NCI-H1092 (cell line): ENCODE data around the gene SRP9.
"Not testable (repeated sequence)": the region's sequence is repeated elsewhere in the genome, so short reads cannot be mapped to it uniquely, and the experiment has no call there.

Source experiments
- DNase-seq: peaks from one replicate; lab custom pipeline; 2025; lab: John Stamatoyannopoulos, UW

Gene SRP9

DNA sequence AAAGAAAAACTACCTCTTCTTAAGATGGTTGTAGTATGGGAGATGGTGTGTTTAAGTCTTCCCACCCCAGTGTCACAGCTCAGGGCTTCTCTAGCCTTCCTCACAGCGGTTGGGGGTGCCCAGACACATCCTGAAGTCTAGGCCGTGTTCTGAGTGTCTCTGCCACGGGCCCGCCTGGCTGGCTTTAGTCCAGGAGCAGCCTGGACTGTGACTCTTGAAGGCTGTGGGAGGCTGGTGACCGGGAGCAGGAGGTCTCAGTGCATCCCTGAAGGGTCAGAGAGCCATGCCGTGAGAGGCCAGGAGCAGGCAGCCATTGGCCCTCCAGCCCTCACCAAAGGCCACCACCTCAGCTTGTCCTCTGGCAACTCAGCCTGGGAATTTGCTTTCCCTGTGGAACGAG lies 36.8 kb downstream of the SRP9 start:
- no peak for DNase-seq

DNA sequence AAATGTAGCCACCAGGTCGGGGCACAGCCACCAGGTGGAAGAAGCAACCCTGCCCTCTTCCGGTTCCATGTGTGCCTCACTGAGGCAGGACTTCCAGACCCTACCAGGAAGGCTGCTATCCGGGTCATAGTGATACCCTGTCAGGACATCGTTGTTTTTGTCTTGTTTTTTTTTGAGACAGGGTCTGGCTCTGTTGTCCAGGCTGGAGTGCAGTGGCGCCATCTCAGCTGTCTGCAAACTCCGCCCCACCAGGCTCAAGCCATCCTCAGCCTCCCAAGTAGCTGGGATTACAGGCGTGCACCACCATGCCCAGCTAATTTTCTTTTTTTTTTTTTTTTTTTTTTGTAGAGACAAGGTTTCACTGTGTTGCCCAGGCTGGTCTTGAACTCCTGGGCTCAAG lies 37.5 kb downstream of the SRP9 start:
- DNase-seq: not testable (repeated sequence)

DNA sequence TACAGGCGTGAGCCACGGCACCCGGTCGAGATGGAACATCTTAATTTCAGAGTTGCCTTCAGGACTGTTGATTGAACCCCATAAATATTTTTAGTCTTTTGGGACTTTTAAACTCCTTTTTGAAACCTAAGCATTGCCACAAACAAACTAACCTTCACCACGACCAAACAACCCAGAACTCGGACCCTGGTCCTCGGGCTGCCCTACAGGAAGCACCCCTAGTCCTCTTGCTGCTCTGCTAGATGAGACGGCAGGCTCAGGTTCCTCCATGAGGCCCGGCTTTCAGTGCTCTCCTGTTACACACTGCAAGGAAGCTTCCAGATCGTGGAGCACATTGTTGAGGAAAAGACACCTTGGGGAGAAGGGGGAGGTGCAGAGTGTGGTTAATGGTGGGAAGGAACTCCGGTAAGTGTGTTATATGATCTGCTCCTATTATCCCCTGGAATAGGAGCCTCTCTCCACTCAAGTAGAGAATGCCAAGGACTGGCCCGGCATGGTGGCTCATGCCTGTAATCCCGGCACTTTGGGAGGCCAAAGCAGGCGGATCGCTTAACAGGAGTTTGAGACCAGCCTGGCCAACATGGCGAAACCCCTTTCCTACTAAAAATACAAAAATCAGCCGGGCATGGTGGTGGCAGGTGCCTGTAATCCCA lies 38.0 kb downstream of the SRP9 start:
- no peak for DNase-seq

DNA sequence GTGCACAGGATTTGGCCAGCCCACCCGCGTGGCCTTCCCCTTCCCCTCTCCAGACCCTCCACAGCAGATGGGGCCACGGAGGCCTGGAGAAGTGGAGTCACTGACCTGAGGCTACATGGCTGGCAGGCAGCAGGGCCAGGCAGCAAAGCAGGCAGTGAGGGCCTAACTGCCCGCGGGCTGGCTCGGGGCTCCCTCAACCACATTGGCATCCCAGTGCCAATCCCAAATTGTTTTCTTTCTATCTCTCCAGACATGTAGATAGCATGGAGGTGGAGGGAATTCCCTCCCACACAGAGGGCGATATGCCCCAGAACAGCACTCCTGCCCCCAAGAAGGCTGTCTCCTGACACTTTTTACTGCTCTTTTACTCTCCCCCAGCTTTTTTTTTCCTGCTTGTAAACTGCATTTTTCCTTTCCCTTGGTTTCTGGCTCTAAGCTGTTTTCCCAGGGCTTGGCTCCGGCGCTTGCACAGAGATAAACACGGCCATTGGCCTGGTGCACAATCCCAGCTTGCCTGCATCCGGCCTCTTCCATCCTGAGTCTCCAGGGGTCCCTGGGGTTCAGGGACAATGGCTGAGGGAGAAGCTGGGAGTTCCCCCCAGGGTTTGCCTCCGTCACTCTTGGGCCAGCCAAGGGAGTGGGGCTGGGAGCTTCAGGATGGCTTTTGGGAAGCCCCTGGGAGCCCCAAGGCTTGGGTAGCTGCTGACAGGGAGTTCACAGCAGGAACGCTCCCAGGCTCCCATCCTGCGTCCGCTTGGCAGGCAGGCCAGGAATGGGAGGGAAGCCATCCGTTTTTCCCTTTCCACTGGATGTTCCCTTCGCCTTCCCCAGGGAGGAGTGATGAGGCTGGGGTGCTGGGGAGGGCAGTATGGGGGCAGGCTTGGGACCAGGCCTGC lies 39.3 kb downstream of the SRP9 start:
- no peak for DNase-seq

DNA sequence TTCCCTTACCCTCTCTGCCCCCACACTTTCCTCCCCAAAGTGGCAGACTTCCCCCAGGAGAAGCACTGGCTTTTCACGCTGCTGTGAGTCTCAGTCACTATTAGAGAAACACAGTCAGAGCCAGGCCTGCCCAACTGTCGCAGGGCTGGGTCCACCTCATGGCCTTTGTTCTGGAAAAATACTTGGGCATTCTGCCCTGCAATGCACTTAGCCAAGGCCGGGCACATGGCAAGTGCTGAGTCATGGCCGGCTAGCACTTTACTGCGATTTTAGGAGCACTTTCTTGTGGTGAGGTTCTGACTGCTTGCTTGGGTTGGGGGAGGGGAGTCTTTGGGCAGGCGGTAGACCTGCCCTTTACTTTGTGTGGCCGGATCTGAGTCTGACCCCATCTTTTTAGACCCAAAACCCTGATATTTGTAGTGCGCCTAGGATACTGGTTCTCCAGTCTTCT lies 40.0 kb downstream of the SRP9 start:
- DNase-seq: peak; percentile 85

DNA sequence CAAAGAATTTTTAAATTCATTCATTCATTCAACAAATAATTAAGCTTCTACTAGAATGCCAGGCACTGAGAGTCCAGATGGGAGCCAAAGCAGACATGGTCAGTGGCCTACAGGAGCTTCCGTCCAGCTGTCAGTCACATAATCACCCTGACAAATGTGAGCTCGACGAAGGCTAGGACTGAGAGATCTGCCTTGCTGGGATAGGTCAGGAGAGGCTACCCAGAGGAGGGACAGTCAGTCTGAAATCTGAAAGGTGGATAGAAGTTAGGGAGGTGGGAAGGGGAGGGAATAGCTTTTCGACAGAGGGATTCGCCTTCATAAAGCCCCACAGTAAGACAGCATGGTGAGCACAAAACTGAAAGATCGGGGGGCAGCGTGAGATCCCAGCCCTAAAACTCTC lies 40.6 kb downstream of the SRP9 start:
- no peak for DNase-seq

DNA sequence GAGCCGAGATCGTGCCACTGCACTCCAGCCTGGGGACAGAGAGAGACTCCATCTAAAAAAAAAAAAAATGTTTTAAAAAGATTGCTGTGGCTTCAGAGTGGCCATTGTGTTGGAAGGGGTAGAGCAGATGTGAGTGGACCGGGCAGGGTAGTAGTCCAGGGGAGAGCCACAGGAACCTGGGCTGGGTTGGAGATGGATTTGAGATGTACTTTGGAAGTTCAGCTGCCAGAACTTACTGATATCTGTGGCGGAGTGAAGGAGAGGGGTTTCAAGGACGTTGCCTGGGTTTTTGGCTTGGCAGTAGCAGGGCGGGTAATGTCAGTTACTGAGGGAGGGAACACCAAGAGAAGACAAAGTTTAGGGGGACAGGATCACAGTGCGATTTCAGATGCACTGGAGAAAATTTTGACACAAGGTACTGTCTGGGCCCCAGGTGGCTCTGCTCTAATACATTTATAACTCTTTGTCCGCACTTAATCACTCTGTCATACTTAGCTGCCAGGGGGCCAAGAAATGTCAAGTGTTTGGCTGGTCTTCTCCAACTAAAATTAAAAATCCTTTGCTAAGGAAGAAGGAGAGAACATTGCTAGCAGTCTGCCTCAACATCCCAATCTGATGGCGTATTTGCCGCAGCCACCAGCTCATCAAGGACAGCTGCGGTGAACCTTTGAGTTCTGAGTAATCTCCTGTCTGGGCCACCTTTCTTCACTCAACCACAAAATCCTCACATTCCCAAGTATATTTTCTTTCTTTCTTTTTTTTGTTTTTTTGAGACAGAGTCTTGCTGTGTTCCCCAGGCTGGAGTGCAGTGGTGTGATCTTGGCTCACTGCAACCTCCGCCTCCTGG lies 41.9 kb downstream of the SRP9 start:
- no peak for DNase-seq

DNA sequence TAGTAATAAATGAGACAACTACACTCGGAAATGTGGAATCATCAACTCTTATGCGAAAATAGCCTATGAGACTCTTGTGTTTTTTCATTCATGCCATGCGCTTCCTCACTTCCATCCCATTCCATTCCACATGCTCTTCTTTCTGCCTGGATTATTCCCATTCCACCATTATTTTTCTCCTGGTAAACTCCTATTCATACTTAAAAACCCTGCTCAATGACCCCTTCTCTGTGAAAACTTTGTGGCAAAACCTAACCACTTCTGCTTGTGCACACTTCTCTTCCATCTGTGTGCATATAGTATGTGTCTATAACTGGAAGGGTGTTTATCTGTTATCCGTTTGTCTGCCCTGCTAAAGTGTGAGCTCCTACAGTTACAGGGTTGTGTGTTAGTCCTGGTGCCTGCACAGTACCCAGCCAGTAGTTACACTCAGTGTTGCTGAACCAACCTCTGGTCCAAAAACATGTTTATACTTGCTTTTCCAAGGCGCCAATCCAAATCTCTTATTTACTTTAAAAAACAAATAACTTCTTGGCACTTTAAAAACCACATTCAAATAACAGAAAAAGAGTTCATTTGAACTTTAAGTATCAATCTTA lies 43.0 kb downstream of the SRP9 start:
- DNase-seq: no peak

DNA sequence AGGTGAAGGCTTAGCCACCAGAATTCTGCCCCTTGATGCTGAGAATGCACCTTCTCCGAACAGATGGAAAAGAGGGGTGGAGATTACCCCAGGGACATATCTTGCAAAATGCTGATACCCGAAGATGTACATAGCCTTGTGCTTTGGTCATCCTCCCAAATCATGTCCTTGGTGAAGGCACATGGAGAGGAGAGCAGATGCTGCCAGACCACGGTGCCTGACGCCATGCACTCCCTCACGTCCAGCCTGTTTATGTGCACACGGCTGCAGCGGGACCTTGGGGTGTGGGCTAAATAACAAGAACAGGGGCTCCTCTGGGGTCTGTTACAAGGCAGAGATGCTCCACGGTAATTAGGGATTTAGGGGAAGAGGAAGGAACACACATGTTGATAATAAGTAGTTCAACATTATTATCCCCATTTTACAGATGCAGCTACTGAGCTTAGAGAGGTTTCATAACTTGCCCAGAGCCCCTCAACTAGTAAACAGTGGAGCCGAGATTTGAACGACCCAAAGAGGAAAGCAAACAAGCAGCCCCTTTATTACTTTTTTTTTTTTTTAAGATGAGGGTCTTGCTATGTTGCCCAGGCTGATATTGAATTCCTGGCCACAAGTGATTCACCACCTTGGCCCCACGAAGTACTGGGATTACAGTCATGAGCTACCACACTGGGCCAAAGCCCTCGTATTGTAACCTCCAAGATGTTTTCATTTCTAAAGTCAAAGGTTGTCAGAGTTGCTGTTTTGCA lies 45.2 kb downstream of the SRP9 start:
- no peak for DNase-seq

DNA sequence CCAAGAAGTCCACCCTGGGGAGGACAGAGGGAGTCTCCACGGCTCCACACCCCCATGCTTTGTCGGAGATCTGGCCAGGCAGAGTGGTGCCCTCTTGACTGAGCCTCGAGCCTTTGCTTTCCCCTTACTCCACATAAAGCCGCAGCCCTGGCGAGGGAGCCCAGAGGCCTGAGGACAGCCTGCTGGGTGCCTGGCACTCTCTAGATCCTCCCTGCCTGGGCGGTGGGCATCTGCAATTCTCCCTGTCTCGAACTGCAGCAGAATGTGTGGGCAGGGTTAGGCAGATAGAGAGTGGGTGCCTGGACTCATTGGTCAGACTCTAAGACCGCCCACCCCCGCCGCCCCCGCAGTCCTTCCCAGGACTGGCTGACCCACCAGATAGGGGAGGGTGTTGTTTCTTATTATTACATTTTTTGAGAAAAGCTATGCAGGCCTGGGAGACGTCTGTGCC lies 46.2 kb downstream of the SRP9 start:
- DNase-seq: no peak

DNA sequence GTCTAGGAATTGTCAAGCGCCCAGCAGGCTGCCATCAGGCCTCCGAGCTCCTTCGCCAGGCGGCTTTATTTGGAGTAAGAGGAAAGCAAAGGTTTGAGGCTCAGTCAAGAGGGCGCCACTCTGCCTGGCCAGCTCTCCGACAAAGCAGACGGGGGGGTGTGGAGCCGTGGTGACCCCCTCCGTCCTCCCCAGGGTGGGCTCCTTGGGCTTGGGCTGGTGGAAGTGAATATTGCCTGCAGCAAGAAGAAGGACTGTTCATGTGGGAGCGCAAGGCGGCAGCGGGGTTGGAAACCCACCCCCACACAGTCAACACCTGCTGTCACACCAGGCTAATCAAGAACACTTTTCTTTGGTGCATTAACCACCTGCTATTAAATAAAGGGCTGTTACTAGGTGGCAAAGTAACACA lies 46.9 kb downstream of the SRP9 start:
- DNase-seq: peak; percentile 82

DNA sequence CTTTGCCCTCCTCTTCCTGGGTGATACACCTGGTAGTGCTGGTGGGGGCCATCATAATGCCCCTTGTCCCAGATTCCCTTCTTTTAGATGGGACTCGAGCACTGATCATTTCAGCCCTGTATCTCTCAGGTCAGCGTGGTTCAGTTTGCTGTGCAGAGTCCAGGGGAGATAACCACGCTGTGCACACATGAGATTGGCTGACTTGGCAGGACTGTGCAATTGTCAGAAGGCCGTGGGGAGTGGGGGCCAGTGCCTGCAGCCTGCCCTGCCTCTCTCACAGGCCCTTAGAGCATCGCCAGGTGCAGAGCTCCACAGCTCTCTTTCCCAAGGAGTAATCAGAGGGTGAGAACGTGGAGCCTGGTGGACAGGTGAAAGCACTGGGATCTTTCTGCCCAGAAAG lies 47.5 kb downstream of the SRP9 start:
- DNase-seq: peak; percentile 67

DNA sequence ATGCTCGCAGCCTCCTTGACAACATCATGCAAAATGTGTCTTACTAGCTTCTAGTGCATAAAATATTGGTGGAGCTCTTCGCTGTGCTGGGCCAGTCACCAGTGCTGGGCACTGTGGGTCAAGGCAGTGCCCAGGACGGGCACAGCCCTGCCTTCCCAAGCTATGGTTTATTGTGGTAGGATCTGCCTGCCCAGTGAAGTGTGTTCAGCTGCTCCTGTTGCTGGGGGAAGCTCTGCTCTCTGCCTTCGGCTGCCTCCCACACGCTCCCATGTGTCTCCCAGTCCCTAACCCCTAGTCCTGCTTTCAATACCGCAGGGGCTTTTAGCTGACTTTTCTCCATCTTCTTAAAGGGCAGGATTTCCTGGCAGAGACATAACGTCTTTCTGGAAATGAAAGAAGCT lies 48.0 kb downstream of the SRP9 start:
- DNase-seq: peak; percentile 54

DNA sequence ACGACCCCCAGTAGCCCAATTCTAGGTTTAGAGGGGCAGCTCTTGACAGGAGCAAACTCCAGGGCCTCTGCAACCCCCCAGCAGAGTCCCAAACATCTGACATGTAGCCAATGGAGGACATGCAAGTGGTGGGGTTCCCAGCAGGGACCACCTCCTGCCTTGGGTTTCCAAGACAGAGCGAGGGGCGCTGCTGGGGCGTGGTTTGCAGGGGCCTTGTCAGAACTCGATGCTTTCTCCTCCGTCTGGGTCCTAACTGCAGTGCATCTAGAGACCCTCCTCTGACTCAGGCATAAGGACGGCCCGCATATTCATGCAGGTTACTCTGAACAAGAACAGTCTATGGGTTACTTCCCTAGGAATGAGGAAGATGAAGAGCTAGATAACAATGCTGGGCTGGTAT lies 49.5 kb downstream of the SRP9 start:
- DNase-seq: no peak

DNA sequence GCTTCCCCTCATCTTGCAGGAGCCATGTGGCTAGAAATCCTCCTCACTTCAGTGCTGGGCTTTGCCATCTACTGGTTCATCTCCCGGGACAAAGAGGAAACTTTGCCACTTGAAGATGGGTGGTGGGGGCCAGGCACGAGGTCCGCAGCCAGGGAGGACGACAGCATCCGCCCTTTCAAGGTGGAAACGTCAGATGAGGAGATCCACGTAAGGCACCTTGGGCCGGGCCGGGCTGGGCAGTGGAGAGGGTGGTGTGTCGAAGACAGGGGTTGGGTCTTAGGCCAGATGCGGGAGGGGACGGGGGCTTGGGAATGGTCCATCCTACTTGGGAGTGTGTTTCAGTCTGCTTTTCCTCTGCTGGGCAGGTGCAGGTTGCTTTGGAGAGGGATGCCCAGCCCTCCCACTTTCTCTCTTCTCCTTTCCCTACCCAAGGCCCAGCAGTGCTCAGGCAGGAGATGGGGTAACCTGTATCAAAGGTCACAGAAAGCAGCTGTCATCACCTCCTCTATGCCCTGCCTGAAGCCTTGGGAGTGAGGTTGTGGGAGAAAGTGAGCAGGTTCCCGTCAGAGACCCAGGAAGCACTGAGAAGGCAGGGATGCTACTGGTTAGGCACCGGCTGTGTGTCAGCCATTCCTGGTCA lies 51.2 kb downstream of the SRP9 start:
- no peak for DNase-seq

DNA sequence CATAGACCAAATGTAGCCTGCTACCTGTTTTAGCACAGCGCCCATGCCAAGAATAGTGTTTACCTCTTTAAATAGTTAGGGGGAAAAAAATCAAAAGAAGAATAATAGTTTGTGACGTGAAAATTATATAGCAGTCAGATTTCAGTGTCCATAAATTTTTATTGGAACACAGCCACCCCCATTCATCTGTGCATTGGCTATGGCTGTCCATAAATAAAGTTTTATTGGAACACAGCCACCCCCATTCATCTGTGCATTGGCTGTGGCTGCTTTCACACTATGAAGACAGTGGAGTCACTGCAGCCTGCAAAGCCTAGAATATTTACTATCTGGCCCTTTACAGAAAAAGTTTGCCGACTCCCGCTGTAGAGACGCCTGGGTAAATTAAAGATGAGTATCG lies 53.2 kb downstream of the SRP9 start:
- DNase-seq: no peak

DNA sequence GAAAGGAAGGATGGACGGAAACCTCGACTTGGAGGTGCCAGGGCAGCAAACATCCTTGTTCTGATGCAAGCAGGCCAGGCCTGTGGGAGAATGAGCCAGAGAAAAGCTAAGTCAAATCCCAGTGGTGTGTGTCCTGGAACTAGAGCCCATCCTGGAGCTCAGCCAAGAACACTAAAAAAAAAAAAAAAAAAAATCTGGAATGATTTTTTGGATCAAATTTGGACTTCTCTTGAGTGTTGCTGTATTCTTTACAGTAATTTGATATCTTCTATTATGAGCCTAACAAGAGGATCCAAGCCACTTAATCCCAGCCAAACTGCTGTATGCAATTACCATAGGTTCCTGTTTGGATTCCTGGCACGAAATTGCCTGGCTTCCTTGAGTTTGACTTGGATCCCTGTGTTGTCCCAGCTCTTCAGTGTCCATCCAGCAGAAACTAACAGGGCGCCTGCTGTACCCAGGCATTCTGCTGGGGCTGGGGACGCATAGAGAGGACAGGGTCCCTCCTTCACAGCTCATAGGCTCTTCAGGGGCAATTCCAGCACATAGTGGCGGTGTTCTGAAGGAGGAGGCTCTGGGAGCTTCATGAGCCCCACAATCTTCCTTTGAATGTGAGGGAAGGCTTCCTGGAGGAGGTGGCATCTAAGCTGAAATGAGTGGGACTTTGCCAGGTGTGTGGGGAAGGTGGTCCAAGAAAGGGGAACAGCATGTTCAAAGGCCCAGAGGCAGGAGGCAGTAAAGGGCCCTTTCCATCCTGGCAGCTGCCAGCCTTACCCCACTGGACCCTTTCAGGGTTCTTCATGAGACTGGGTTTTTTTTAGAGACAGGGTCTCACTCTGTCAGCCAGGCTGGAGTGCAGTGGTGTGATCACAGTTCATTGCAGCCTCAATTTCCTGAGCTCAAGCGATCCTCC lies 57.0 kb downstream of the SRP9 start:
- peak; percentile 82 for DNase-seq

DNA sequence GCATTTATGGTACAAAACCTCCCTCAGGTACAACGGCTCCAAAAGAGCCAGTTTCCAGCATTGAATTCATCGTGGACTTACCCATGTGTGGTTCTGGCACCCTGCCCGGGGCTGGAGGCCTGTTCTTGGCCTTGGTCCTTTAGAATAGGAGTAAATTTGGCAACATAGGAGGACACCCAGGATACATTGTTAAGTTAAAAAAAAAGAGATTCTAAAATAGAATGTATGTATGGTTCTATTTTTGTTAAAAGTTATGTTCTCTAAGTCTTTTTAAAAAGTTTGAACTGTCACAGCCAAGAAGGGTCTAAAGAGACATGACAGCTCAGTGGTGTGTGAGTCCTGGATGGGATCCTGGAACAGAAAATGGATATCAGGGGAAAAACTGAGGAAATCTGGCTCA lies 58.2 kb downstream of the SRP9 start:
- DNase-seq: peak; percentile 19

DNA sequence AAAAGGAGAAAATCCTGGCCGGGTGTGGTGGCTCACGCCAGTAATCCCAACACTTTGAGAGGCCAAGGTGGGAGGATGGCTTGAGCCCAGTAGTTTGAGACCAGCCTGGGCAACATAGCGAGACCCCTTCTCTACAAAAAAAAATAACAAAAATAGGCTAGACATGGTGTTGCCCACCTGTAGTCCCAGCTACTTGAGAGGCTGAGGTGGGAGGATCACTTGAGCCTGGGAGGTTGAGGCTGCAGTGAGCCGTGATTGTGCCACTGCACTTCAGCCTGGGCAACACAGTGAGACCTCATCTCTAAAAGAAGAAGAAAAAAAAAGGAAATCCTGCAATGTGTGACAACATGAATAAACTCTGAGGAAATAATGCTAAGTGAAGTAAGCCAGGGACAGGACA lies 58.7 kb downstream of the SRP9 start:
- not testable (repeated sequence) for DNase-seq

DNA sequence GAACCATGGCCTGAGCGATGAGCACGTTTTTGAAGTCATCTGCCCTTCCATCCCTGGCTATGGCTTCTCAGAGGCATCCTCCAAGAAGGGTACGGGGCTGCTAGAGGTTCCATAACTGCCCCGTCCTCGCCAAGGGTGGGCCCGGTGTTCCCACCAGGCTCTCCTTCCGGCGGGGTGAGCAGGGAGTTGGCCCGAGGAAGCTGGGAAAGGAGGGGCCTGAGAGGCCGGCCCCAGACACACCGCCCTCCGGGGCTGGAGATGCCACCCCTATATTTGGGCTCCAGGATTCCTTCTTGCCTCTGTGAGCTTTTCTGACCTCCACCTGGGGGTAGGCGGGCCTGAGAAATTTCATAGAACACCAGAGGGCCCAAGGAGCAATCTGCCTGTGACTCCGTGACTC lies 61.2 kb downstream of the SRP9 start:
- DNase-seq: no peak
